HepG2 (cell line): ENCODE measurements around the gene NME1. TPM values are rescaled to one million over a fixed set of nuclear protein-coding genes. Genes with fewer than 3 reads are reported as not detected.
A peak's percentile ranks its signal among the peaks of the same experiment; 100 is the strongest.

Source experiments
- ARID2 ChIP-seq: sonication (generic); formaldehyde crosslinking; IDR thresholded peaks from 2 replicates; pipeline ENCODE4 v1.8.1; 2022; ENCODE audit warnings: mild to moderate bottlenecking, missing genetic modification reagents, borderline replicate concordance
- CREBL2 ChIP-seq: sonication (generic); formaldehyde crosslinking; IDR thresholded peaks from 2 replicates; pipeline ENCODE4 v1.8.1; 2023; ENCODE audit warnings: missing genetic modification reagents, mild to moderate bottlenecking, borderline replicate concordance
- CTCF ChIP-seq: sonication (generic); formaldehyde crosslinking; IDR thresholded peaks from 2 replicates; pipeline ENCODE4 v1.5.0; 2020; ENCODE audit warnings: mild to moderate bottlenecking, missing genetic modification reagents, moderate library complexity
- DPF2 ChIP-seq: sonication (generic); formaldehyde crosslinking; IDR thresholded peaks from 2 replicates; pipeline ENCODE4 v1.4.0; 2020; ENCODE audit warnings: mild to moderate bottlenecking, low read depth, missing genetic modification reagents, borderline replicate concordance
- DZIP1 ChIP-seq: sonication (generic); formaldehyde crosslinking; IDR thresholded peaks from 2 replicates; pipeline ENCODE4 v1.5.0; 2020; ENCODE audit warnings: mild to moderate bottlenecking, missing genetic modification reagents
- MAF1 ChIP-seq: sonication (generic); formaldehyde crosslinking; IDR thresholded peaks from 2 replicates; pipeline ENCODE4 v1.5.0; 2020; ENCODE audit warnings: missing genetic modification reagents, borderline replicate concordance
- MTERF4 ChIP-seq: sonication (generic); formaldehyde crosslinking; IDR thresholded peaks from 2 replicates; pipeline ENCODE4 v1.8.0; 2023; ENCODE audit warnings: mild to moderate bottlenecking, missing genetic modification reagents
- NR1H2 ChIP-seq: sonication (generic); formaldehyde crosslinking; IDR thresholded peaks from 2 replicates; pipeline ENCODE4 v1.8.1; 2022; ENCODE audit warnings: low read depth, missing genetic modification reagents, borderline replicate concordance
- POLR2AphosphoS2 ChIP-seq: IDR thresholded peaks from 2 replicates; pipeline ENCODE4 v1.6.1; 2011; ENCODE audit warnings: low read depth, low read length, improper control_type of control experiment
- SKIL ChIP-seq: sonication (generic); formaldehyde crosslinking; IDR thresholded peaks from 2 replicates; pipeline ENCODE4 v1.8.0; 2022; ENCODE audit warnings: missing genetic modification reagents, mild to moderate bottlenecking, moderate library complexity, borderline replicate concordance
- SMYD3 ChIP-seq: sonication (generic); formaldehyde crosslinking; IDR thresholded peaks from 2 replicates; pipeline ENCODE4 v1.8.1; 2023; ENCODE audit warnings: mild to moderate bottlenecking, missing genetic modification reagents
- WIZ ChIP-seq: sonication (generic); formaldehyde crosslinking; IDR thresholded peaks from 2 replicates; pipeline ENCODE4 v1.5.1; 2020; ENCODE audit warnings: mild to moderate bottlenecking, missing genetic modification reagents
- ZFP36L1 ChIP-seq: sonication (generic); formaldehyde crosslinking; IDR thresholded peaks from 2 replicates; pipeline ENCODE4 v1.8.0; 2022; ENCODE audit warnings: mild to moderate bottlenecking, missing genetic modification reagents, moderate library complexity
- ZNF121 ChIP-seq: sonication (generic); formaldehyde crosslinking; IDR thresholded peaks from 2 replicates; pipeline ENCODE4 v1.5.0; 2020; ENCODE audit warnings: mild to moderate bottlenecking, missing genetic modification reagents
- ZNF333 ChIP-seq: sonication (generic); formaldehyde crosslinking; IDR thresholded peaks from 2 replicates; pipeline ENCODE4 v1.4.0; 2020; ENCODE audit warnings: mild to moderate bottlenecking, missing genetic modification reagents, borderline replicate concordance
- ZNF777 ChIP-seq: sonication (generic); formaldehyde crosslinking; IDR thresholded peaks from 2 replicates; pipeline ENCODE4 v1.4.0; 2020; ENCODE audit warnings: missing genetic modification reagents
- ZNF800 ChIP-seq: sonication (generic); formaldehyde crosslinking; IDR thresholded peaks from 2 replicates; pipeline ENCODE4 v1.4.0; 2020; ENCODE audit warnings: missing genetic modification reagents
- polyA plus RNA-seq, 8 experiments: library from polyadenylated mRNA; depleted of rRNA in 3 of 8; stranded (reverse) in 7 of 8; unstranded in 1 of 8; fragments of >200 nt; fragmentation: Illumina TruSeq in 4 of 8; extraction: Trizol in 4 of 8; gene quantifications; 2 replicates each; pipeline versions ENCODE4 v1.2.1 to v1.2.3, GENCODE V29; 2011 to 2016; ENCODE audit warnings: low read depth in 4 of 8, missing spikeins in 1 of 8, mixed read lengths in 1 of 8; ENCODE audit not compliant: insufficient read depth in 1 of 8
- total RNA-seq, 5 experiments: library from RNA; depleted of rRNA; stranded (reverse); fragments of >200 nt; fragmentation: Illumina TruSeq; extraction: Trizol; gene quantifications; 2 replicates each; pipeline ENCODE4 v1.2.3, GENCODE V29; 2016; ENCODE audit warnings: low read depth in 1 of 5

Gene NME1
- total and polyA plus RNA-seq, 2 of the 13 experiments (the other 11 are each of a cell fraction or from before 2014, with no cell fraction given), result 295 to 516 TPM

- TF ChIP-seq DPF2 (CRISPR knock-in tag) (peak; percentile 59; the same call in 1 of the 2 replicates), MTERF4 (CRISPR knock-in tag) (peak; percentile 97), ZNF333 (CRISPR knock-in tag) (peak; percentile 80), MAF1 (CRISPR knock-in tag) (peak; percentile 97; the same call in 1 of the 2 replicates), ZNF121 (CRISPR knock-in tag) (peak; percentile 65; the same call in 1 of the 2 replicates), SMYD3 (CRISPR knock-in tag) (0 out of 2 replicates have a peak, but pooled peaks have one; percentile 53), WIZ (CRISPR knock-in tag) (peak; percentile 97; the same call in 1 of the 2 replicates), POLR2AphosphoS2 (no peak), ARID2 (CRISPR knock-in tag) (no peak; the same call in none of the 2 replicates), ZFP36L1 (0 out of 2 replicates have a peak, but pooled peaks have one; percentile 83), ZNF800 (peak; percentile 95), NR1H2 (CRISPR knock-in tag) (peak; percentile 95; the same call in 1 of the 2 replicates), CTCF (peak; percentile 98), DZIP1 (no peak), SKIL (peak; percentile 74), CREBL2 (no peak; the same call in 1 of the 2 replicates), ZNF777 (CRISPR knock-in tag) (peak; percentile 76)
Measured at GRCh38 chr17:51153210-51154072, at the start of gene NME1 (continued).
